ENCODE results near the gene TAS1R1. TPM values are rescaled to one million over a fixed set of nuclear protein-coding genes. Genes with fewer than 3 reads are reported as not detected.

The TAS1R1 gene
- 0.20 and 0.46 TPM in 2 replicates for total RNA-seq

GRCh38 chr1:6554907-6555778, at the start of gene TAS1R1:
TAS1R1 (plus strand) TSS chr1:6555307; CDS start chr1:6555374, 67 bp downstream.

DNA sequence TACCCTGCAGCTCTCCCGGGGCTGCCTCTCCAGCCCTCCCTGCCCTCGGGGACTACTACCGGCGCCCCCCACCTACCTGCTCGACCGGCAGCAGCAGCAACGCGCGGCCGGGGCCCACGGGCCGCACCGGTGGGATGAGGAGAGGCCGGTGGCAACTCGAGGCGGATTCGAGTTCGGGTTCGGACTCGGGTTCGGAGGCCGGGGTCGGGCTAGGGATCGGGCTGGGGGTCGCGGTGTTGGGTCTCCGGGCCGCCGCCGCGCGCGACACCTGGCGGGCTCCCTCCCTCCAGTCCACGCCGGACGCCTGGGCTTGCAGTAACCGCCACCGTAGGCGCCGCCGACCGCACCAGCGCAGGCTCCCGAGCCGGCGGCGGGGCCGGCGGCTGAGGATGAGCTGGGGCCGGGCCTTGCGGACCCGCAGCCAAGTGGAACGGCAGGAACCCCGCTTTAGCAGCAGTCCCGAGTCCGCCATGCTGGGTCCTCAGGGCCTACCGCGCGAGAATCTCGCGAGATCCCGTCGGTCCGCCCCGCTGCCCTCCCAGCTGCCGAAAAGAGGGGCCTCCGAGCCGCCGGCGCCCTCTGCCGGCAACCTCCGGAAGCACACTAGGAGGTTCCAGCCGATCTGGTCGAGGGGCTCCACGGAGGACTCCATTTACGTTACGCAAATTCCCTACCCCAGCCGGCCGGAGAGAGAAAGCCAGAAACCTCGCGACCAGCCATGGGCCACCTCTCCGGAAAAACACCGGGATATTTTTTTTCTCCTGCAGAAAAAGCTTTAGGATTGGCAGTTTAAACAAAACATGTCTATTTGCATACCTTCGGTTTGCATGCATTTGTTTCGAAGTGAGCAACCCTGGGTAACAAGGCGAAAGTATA, 838 bp upstream of the TAS1R1 start, which contains the start of gene NOL9:
Gene NOL9, minus strand, starts transcription at position 483 of the 876 bp plus-strand sequence. Its CDS starts 11 bp downstream, at position 472.

GRCh38 chr1:6579374-6580118, 24.4 kb downstream of the TAS1R1 start, which contains the start of gene ZBTB48:
ZBTB48 (plus strand) TSS chr1:6579994; CDS start chr1:6580610, 616 bp downstream.

GRCh38 chr1:6602669-6603237, 47.6 kb downstream of the TAS1R1 start, which contains the start of gene KLHL21:
KLHL21 (minus strand) TSS chr1:6602869; CDS start chr1:6602817, 52 bp downstream.

GRCh38 chr1:6613361-6614018, 58.4 kb downstream of the TAS1R1 start, which contains the start of gene PHF13:
PHF13 (plus strand) TSS chr1:6613731; CDS start chr1:6614067, 336 bp downstream.

GRCh38 chr1:6624710-6625583, 69.8 kb downstream of the TAS1R1 start, which contains the start of gene THAP3:
THAP3 (plus strand) TSS chr1:6624868; CDS start chr1:6625219, 351 bp downstream.

Other genes starting within 250 kb of the TAS1R1 start
- 31.7 and 92.7 TPM in 2 replicates for gene ACOT7, start 161.5 kb upstream of the TAS1R1 start, total RNA-seq
- gene HES2, start 135.4 kb upstream of the TAS1R1 start, total RNA-seq, result 0.26 and 0.59 TPM in 2 replicates
- gene ESPN, start 130.5 kb upstream of the TAS1R1 start, total RNA-seq, result 0.07 TPM in 1 of 2 replicates, not detected in the other
- gene TNFRSF25, start 89.1 kb upstream of the TAS1R1 start, total RNA-seq, result 5.0 and 14.5 TPM in 2 replicates
- gene PLEKHG5, start 63.6 kb upstream of the TAS1R1 start, total RNA-seq, result 12.5 and 37.3 TPM in 2 replicates
- gene NOL9, start 794 bp upstream of the TAS1R1 start, total RNA-seq, result 21.6 and 24.3 TPM in 2 replicates
- gene ZBTB48, start 24.7 kb downstream of the TAS1R1 start, total RNA-seq, result 13.0 and 18.2 TPM in 2 replicates
- 44.4 and 67.9 TPM in 2 replicates for gene KLHL21, start 47.6 kb downstream of the TAS1R1 start, total RNA-seq
- gene PHF13, start 58.4 kb downstream of the TAS1R1 start, total RNA-seq, result 17.3 and 19.7 TPM in 2 replicates
- 22.1 and 24.6 TPM in 2 replicates for gene THAP3, start 69.6 kb downstream of the TAS1R1 start, total RNA-seq
- 44.4 and 49.5 TPM in 2 replicates for gene DNAJC11, start 146.5 kb downstream of the TAS1R1 start, total RNA-seq
- gene CAMTA1, start 230.1 kb downstream of the TAS1R1 start, total RNA-seq, result 31.8 and 43.6 TPM in 2 replicates

All from smooth muscle cell of the pulmonary artery (primary cell).